ENCODE measurements around the gene XCL2. TPM values are rescaled to one million over a fixed set of nuclear protein-coding genes. Genes with fewer than 3 reads are reported as not detected.

Gene XCL2
- total RNA-seq, 1 experiment from 2014 or later = not detected

GRCh38 chr1:168554603-168555483 is 11.0 kb upstream of the XCL2 start:
- Histone ChIP-seq H3K27ac (ENCODE audit: low read depth, low read length, poor library complexity, severe bottlenecking) (no peak overlapping the region), H3K9me3 (ENCODE audit: low read depth, low read length, poor library complexity, severe bottlenecking) (no peaks in the 10 kb centered on the region), H3K27me3 (replicated peaks; ENCODE audit: insufficient read depth, low read depth, low read length, poor library complexity) (peaks cover 4% of the 10 kb centered on the region), H3K36me3 (ENCODE audit: insufficient read depth, low read length, poor library complexity, severe bottlenecking) (no peaks in the 10 kb centered on the region), H3K4me1 (ENCODE audit: insufficient read depth, low read length, poor library complexity, severe bottlenecking) (no peaks in the 10 kb centered on the region), H3K4me3 (ENCODE audit: low read depth, low read length, poor library complexity, severe bottlenecking) (no peak overlapping the region)
- BruUV-seq (replicated peaks) = no TSS peak
- POLR2A ChIA-PET (ENCODE audit: low non-redundant PET) = interaction anchor here (0.6 kb wide), 1 partner anchor 1739 kb away, joined by 4 read pairs; no protein-coding TSS in a partner anchor
- TF ChIP-seq CTCF (conservative IDR thresholded peaks at IDR 0.05; ENCODE audit: low read depth, low read length) = no peak
- TF ChIP-seq EZH2 (IDR thresholded peaks at IDR 0.05; ENCODE audit: borderline replicate concordance, low read depth, low read length, poor library complexity, severe bottlenecking) = no peak
- intact Hi-C loops (cut with micrococcal nuclease; ENCODE audit: unreplicated experiment) = no loop called here
- CTCF ChIA-PET = no interaction called here
- DNase-seq (ENCODE audit: low spot score) = no peak

- no peak overlapping the region for H3K4me3 ChIP-seq (ENCODE audit: low read depth, low read length, poor library complexity, severe bottlenecking)
- TF ChIP-seq CTCF (conservative IDR thresholded peaks at IDR 0.05; ENCODE audit: low read depth, low read length) (no peak), EZH2 (IDR thresholded peaks at IDR 0.05; ENCODE audit: borderline replicate concordance, low read depth, low read length, poor library complexity, severe bottlenecking) (no peak)
- intact Hi-C loops (cut with micrococcal nuclease; ENCODE audit: unreplicated experiment) = no loop called here
- ChIA-PET CTCF (no interaction called here), POLR2A (ENCODE audit: low non-redundant PET) (interaction anchor here (0.6 kb wide), 1 partner anchor 1739 kb away, joined by 4 read pairs; no protein-coding TSS in a partner anchor)
- no peak for DNase-seq (ENCODE audit: low spot score)
- no peaks in the 10 kb centered on the region for H3K4me1 ChIP-seq (ENCODE audit: insufficient read depth, low read length, poor library complexity, severe bottlenecking)
- no peak overlapping the region for H3K27ac ChIP-seq (ENCODE audit: low read depth, low read length, poor library complexity, severe bottlenecking)
- no peaks in the 10 kb centered on the region for H3K27me3 ChIP-seq (replicated peaks; ENCODE audit: insufficient read depth, low read depth, low read length, poor library complexity)
- no TSS peak for BruUV-seq (replicated peaks)
- H3K9me3 ChIP-seq (ENCODE audit: low read depth, low read length, poor library complexity, severe bottlenecking) = no peaks in the 10 kb centered on the region
- no peaks in the 10 kb centered on the region for H3K36me3 ChIP-seq (ENCODE audit: insufficient read depth, low read length, poor library complexity, severe bottlenecking)
Measured at GRCh38 chr1:168553680-168554553, 10.1 kb upstream of the XCL2 start.

GRCh38 chr1:168552961-168553360 is 9.2 kb upstream of the XCL2 start:
- Histone ChIP-seq H3K36me3 (ENCODE audit: insufficient read depth, low read length, poor library complexity, severe bottlenecking) (no peaks in the 10 kb centered on the region), H3K27ac (ENCODE audit: low read depth, low read length, poor library complexity, severe bottlenecking) (no peak overlapping the region), H3K4me3 (ENCODE audit: low read depth, low read length, poor library complexity, severe bottlenecking) (no peak overlapping the region), H3K9me3 (ENCODE audit: low read depth, low read length, poor library complexity, severe bottlenecking) (no peaks in the 10 kb centered on the region), H3K4me1 (ENCODE audit: insufficient read depth, low read length, poor library complexity, severe bottlenecking) (no peaks in the 10 kb centered on the region), H3K27me3 (replicated peaks; ENCODE audit: insufficient read depth, low read depth, low read length, poor library complexity) (no peaks in the 10 kb centered on the region)
- ChIA-PET CTCF (no interaction called here), POLR2A (ENCODE audit: low non-redundant PET) (no interaction called here)
- no TSS peak for BruUV-seq (replicated peaks)
- intact Hi-C loops (cut with micrococcal nuclease; ENCODE audit: unreplicated experiment) = no loop called here
- no peak for DNase-seq (ENCODE audit: low spot score)
- TF ChIP-seq EZH2 (IDR thresholded peaks at IDR 0.05; ENCODE audit: borderline replicate concordance, low read depth, low read length, poor library complexity, severe bottlenecking) (no peak), CTCF (conservative IDR thresholded peaks at IDR 0.05; ENCODE audit: low read depth, low read length) (no peak)

Data from A673 (cell line).